ENCODE data around the gene AXL.

The AXL gene

DNA sequence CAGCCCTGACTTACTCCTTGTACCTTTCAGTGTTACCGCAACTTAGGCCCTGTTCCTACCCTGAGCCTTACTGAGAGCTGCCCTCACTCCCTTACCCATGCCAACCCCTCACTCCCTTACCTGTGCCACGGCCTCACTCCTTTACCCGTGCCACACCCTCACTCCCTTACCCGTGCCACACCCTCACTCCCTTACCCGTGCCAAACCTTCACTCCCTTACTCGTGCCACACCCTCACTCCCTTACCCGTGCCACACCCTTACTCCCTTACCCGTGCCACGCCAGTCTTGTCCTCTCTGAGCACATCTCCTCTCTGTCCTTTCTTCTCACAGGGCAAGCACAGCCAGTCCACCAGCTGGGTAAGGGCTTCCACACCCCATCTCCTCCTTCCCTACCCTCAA lies 20.3 kb downstream of the AXL start:
- TF ChIP-seq, protein P1, sequence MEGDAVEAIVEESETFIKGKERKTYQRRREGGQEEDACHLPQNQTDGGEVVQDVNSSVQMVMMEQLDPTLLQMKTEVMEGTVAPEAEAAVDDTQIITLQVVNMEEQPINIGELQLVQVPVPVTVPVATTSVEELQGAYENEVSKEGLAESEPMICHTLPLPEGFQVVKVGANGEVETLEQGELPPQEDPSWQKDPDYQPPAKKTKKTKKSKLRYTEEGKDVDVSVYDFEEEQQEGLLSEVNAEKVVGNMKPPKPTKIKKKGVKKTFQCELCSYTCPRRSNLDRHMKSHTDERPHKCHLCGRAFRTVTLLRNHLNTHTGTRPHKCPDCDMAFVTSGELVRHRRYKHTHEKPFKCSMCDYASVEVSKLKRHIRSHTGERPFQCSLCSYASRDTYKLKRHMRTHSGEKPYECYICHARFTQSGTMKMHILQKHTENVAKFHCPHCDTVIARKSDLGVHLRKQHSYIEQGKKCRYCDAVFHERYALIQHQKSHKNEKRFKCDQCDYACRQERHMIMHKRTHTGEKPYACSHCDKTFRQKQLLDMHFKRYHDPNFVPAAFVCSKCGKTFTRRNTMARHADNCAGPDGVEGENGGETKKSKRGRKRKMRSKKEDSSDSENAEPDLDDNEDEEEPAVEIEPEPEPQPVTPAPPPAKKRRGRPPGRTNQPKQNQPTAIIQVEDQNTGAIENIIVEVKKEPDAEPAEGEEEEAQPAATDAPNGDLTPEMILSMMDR (IDR thresholded peaks at IDR 0.05; ENCODE audit: low read depth, low read length, missing control alignments): no peak
- H3K4me3 ChIP-seq (replicated peaks; ENCODE audit: low read depth, low read length): no peak overlapping the region

DNA sequence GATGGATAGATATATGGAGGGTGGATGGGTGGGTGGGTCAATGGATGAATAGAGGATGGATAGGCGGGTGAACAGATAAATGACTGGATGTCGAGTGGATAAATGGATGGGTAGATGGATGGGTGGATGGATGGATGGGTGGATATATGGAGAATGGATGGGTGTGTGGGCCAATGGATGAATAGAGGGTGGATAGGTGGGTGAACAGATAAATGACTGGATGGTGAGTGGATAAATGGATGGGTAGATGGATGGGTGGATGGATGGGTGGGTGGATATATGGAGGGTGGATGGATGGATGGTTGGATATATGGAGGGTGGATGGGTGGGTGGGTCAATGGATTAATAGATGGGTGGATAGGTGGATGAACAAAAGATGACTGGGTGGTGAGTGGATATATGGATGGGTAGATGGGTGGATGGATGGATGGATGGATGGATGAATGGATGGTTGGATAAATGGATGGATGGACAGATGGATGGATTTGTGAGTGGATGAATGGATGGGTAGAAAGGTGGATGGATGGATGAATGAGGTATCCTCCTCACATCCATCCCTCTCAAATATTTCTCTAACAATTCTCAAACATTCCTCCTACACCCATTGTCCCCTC lies 21.0 kb downstream of the AXL start:
- TF ChIP-seq, protein P1 (IDR thresholded peaks at IDR 0.05; ENCODE audit: low read depth, low read length, missing control alignments): no peak
- DNase-seq (ENCODE audit: extremely low read depth, low read depth): no peak
- H3K4me3 ChIP-seq (replicated peaks; ENCODE audit: low read depth, low read length): no peak overlapping the region

More for the DNA sequence above, 20.3 kb downstream of the AXL start:
- DNase-seq (ENCODE audit: extremely low read depth, low read depth): no peak

DNA sequence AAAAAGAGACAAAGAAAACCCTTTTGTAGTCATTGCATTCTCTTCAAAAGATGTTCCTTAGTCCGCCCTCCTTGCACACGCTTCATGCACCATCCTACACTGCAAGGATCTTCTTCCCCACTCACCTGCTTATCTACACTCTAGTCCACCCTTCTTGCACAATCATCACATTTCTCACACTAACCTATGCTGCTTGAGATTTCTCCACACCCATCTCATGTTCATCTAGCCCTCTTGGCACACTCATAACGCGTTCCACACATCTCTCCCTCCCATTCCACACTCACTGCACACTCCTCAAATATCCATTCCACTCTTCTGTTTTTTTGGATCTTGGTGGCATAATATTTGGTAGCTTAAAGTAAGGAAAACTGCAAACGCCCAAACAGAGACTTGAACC lies 22.8 kb downstream of the AXL start:
- TF ChIP-seq, protein P1 (IDR thresholded peaks at IDR 0.05; ENCODE audit: low read depth, low read length, missing control alignments): no peak
- no peak overlapping the region for H3K4me3 ChIP-seq (replicated peaks; ENCODE audit: low read depth, low read length)
- no peak for DNase-seq (ENCODE audit: extremely low read depth, low read depth)

GRCh38 chr19:41244117-41244516 lies 25.1 kb downstream of the AXL start:
- TF ChIP-seq, protein P1 (IDR thresholded peaks at IDR 0.05; ENCODE audit: low read depth, low read length, missing control alignments): no peak

DNA sequence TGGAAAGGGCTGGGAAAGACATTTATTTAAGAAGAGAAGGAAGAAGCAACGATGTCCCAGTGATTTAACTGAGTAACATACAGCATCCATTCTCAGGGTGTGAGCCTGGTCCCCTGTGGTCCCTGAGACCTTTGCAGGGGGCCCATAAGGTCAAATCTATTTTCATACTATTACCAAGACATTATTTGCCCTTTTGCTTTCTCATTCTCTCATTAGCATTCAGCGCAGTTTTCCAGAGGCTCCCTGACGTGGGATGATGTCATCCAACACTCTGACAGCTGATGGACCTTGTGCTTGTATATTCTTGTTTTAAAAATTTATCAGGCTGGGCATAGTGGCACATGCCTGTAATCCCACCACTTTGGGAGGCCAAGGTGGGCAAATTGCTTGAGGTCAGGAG lies 26.8 kb downstream of the AXL start:
- no peak for DNase-seq (ENCODE audit: extremely low read depth, low read depth)
- H3K4me3 ChIP-seq (replicated peaks; ENCODE audit: low read depth, low read length): no peak overlapping the region
- TF ChIP-seq, protein P1 (IDR thresholded peaks at IDR 0.05; ENCODE audit: low read depth, low read length, missing control alignments): no peak

More at GRCh38 chr19:41244117-41244516, 25.1 kb downstream of the AXL start:
- no peak overlapping the region for H3K4me3 ChIP-seq (replicated peaks; ENCODE audit: low read depth, low read length)
- DNase-seq (ENCODE audit: extremely low read depth, low read depth): no peak

- DNase-seq (ENCODE audit: extremely low read depth, low read depth): no peak
- no peak overlapping the region for H3K4me3 ChIP-seq (replicated peaks; ENCODE audit: low read depth, low read length)
- TF ChIP-seq, protein P1 (IDR thresholded peaks at IDR 0.05; ENCODE audit: low read depth, low read length, missing control alignments): no peak
Measured at GRCh38 chr19:41248895-41249294, 29.9 kb downstream of the AXL start.
